Omental fat pad (tissue), 4 donors: ENCODE results near the gene HOXC11. TPM values are rescaled to one million over a fixed set of nuclear protein-coding genes. Genes with fewer than 3 reads are reported as not detected.

ENCODE experiments used
- ATAC-seq: fragments of 150-250 bp; one replicate; pipeline ENCODE4 v1.9.1; 2016; ENCODE audit warnings: mild to moderate bottlenecking, moderate library complexity; ENCODE audit not compliant: low FRiP score
- DNase-seq: peaks from one replicate; pipeline ENCODE4 v3.0.0-alpha.2; 2019; ENCODE audit warnings: low spot score
- CTCF ChIP-seq, 3 donors: fragments of 450-650 bp; IDR thresholded peaks; one replicate each; pipeline ENCODE4 v1.5.1; 2016 to 2017; ENCODE audit warnings: antibody characterized with exemption in 3 of 3, mild to moderate bottlenecking in 3 of 3, moderate library complexity in 2 of 3
- total RNA-seq, 4 donors: library from RNA; depleted of rRNA; stranded (reverse); fragments of >200 nt; gene quantifications; one replicate each; pipeline ENCODE4 v1.1.0, GENCODE V29; 2016

HOXC11 gene
- total RNA-seq, 4 donors from 2014 or later = not detected

GRCh38 chr12:54011665-54012532 lies 39.0 kb downstream of the HOXC11 start:
- ATAC-seq (no peak), DNase-seq (no peak)
- no peak for TF ChIP-seq CTCF (IDR thresholded peaks at IDR 0.05)

- TF ChIP-seq CTCF (IDR thresholded peaks at IDR 0.05) = no peak
- ATAC-seq = no peak
Observed at GRCh38 chr12:54012631-54013409, 39.9 kb downstream of the HOXC11 start.

GRCh38 chr12:54014377-54015017 lies 41.6 kb downstream of the HOXC11 start:
- DNase-seq (no peak), ATAC-seq (no peak)
- no peak for TF ChIP-seq CTCF (IDR thresholded peaks at IDR 0.05)

More at GRCh38 chr12:54012631-54013409, 39.9 kb downstream of the HOXC11 start:
- DNase-seq = no peak

- TF ChIP-seq CTCF (IDR thresholded peaks at IDR 0.05) = no peak
- DNase-seq (no peak), ATAC-seq (no peak)
Observed at GRCh38 chr12:54015018-54015931, 42.3 kb downstream of the HOXC11 start.

GRCh38 chr12:54016051-54016450 lies 43.1 kb downstream of the HOXC11 start:
- TF ChIP-seq CTCF (IDR thresholded peaks at IDR 0.05) = no peak
- DNase-seq (no peak), ATAC-seq (no peak)

GRCh38 chr12:54016478-54016964 lies 43.6 kb downstream of the HOXC11 start:
- TF ChIP-seq CTCF (IDR thresholded peaks at IDR 0.05) = no peak
- DNase-seq = no peak
- ATAC-seq = no peak
